ENCODE data around the gene VAC14. TPM values are rescaled to one million over a fixed set of nuclear protein-coding genes. Genes with fewer than 3 reads are reported as not detected.

VAC14 gene
- total and polyA plus RNA-seq, 4 donors: 22.3 to 47.0 (median 39.5) TPM

DNA sequence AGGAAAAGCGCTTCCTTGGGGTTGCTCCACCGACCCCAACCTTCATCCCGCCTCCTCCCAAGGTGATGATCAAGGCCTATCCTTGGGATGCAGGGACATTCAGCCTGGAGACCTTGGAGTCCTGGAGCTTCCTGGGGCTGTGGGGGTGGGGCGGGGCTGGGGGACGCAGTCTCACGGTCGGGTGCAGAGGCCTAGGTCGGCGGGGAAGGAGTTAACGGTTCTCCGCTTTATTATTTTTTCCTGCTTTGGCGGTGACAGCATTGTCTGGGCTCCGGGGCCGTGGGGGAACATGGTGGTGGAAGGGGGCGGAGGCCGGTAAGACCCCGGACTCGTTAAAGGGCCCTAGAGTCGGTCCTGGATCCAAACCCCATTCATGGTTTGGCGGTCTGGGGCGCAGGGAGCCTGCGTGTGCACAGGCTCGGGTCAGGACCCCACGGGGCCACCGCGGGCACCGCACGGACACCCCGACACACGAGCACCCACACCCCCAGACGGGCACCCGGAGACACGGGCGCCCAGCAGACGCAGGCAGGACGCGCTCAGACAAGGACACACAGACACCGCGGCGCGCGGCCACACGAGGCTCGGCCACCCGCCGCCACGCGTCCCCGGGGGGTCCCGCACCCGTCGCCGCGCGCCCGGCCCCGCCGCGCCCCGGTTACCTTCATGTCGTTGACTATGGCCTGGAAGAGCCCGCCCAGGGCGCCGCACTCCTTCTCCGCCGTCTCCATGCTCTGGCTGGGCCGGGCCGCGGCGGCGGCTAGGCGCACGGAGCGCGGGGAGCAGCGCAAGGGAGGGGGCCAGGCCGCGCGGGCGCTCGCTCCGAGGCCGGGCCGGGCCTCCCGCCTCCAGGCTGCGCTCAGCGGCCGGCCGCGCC, 115.7 kb downstream of the VAC14 start:
- DNase-seq (ENCODE audit: low read depth in 4 of 6, low spot score in 6 of 6): peak in 1 of 6 donors; percentile 66
- Histone ChIP-seq H3K9me3 (ENCODE audit: control insufficient read depth, insufficient read depth, low read length) (no peaks in the 10 kb centered on the region), H3K27ac (ENCODE audit: low read depth, low read length) (peak overlapping the region; percentile 97), H3K4me1 (ENCODE audit: control insufficient read depth, insufficient read depth, low read length) (peaks cover 89% of the 10 kb centered on the region), H3K4me3 (ENCODE audit: low read depth, low read length) (peak overlapping the region; percentile 79), H3K27me3 (ENCODE audit: control insufficient read depth, insufficient read depth, low read length) (no peaks in the 10 kb centered on the region), H3K36me3 (ENCODE audit: control insufficient read depth, insufficient read depth, low read length) (peaks cover 70% of the 10 kb centered on the region)
- under 1% methylated on average over 83 of the region's 90 CpGs for whole genome bisulfite sequencing (ENCODE audit: insufficient coverage)

DNA sequence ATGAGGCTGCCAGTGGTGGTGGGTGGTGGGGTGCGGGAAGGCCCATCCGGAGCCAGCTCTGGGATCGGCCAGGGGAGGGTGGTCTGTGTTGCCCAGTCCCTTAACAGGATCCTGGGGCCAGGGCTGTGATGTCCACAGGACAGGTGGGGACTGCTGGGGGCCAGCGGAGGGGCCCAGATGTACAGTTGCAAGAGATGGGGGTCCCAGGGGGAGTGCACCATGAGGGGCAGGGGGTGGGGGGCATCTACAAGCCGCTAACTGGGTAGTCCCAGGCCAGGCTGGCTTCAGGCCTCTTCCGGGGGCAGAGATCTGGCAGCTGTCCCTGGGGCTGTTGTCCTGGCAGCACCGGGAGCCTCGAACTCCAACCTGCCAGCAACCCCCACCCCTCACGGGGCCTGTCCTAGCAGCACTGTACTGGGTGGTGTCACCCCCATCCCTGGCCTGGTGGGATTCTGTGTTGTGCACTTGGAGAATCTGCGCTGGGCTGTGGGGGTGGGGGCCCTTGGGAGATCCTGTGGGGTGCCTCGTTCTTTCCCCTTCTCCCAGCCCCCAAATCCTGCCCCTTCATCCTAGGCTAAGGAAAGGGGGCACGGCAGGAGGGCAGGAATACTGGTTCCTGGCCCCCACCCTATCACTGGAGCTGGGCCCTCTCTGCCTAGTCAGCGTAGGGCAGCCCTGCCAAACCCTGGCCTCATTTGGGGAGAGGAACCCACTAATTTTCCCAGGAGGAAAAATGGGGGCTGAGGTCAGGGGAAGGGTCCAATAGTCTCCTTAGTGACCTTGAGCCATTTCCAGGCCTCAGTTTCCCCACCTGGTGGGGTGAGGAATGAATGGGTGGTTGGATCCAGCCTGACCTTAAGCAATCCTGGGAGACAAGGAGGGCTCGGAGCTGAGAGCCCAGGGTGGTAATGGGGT, 116.6 kb downstream of the VAC14 start:
- Histone ChIP-seq H3K9me3 (ENCODE audit: control insufficient read depth, insufficient read depth, low read length) (no peaks in the 10 kb centered on the region), H3K4me1 (ENCODE audit: control insufficient read depth, insufficient read depth, low read length) (peaks cover 85% of the 10 kb centered on the region), H3K36me3 (ENCODE audit: control insufficient read depth, insufficient read depth, low read length) (peaks cover 70% of the 10 kb centered on the region), H3K4me3 (ENCODE audit: low read depth, low read length) (peak overlapping the region; percentile 79), H3K27ac (ENCODE audit: low read depth, low read length) (peak overlapping the region; percentile 97), H3K27me3 (ENCODE audit: control insufficient read depth, insufficient read depth, low read length) (no peaks in the 10 kb centered on the region)
- DNase-seq (ENCODE audit: low read depth in 4 of 6, low spot score in 6 of 6): peak in 1 of 6 donors; percentile 62
- WGBS (ENCODE audit: insufficient coverage): 30% methylated on average over 7 of the region's 14 CpGs

- H3K27ac ChIP-seq (ENCODE audit: low read depth, low read length): peak overlapping the region; percentile 97
- peak overlapping the region; percentile 79 for H3K4me3 ChIP-seq (ENCODE audit: low read depth, low read length)
- H3K9me3 ChIP-seq (ENCODE audit: control insufficient read depth, insufficient read depth, low read length): no peaks in the 10 kb centered on the region
- no peaks in the 10 kb centered on the region for H3K27me3 ChIP-seq (ENCODE audit: control insufficient read depth, insufficient read depth, low read length)
- DNase-seq (ENCODE audit: low read depth in 4 of 6, low spot score in 6 of 6): no peak
- WGBS (ENCODE audit: insufficient coverage): 68% methylated on average over 13 of the region's 13 CpGs
- peaks cover 73% of the 10 kb centered on the region for H3K36me3 ChIP-seq (ENCODE audit: control insufficient read depth, insufficient read depth, low read length)
- H3K4me1 ChIP-seq (ENCODE audit: control insufficient read depth, insufficient read depth, low read length): peaks cover 78% of the 10 kb centered on the region
Measured at GRCh38 chr16:70683146-70683944, 117.6 kb downstream of the VAC14 start.

DNA sequence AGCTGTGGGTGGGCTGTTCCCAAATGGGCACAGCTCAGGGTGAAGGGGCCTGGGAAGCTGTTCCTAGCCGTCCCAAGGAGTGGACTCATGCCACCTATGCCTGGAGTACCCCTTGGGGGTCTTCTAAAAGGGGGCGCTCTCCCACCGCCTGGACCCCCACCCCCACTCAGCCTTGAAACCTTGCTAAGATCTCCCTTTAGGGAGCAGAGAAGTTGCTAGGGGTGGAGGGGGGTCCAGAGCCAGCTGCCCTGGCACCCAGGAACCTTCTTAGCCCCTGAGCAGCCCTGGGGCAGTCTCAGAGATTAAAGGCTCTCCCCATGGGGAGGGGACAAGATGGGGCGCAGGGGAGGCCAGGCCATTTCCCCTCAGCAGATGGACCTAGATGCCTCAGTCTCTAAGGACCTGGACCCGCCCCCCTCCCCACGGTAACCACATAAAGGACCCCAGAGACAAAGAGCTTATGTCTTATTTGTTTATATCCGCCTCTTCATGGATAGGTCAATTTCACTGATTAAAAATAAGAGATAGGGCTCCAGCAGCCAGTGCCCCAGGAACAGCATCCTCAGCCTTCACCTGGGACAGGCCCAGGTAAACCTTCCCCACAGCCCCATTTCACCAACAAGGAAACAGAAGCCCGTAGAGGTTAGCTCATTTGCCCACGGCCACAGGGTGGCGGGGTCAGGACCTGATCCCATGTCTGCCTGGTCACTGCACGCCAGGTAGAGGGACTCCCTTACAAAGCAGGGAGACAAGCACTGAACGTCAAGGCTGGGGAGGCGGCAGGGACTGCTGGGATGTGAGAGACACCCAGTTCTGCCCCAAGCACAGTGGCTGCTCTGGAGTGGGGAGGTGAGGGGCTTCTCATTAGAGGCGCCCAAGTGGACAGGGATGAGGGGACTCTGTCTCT, 118.5 kb downstream of the VAC14 start:
- 47% methylated on average over 8 of the region's 14 CpGs for WGBS (ENCODE audit: insufficient coverage)
- Histone ChIP-seq H3K9me3 (ENCODE audit: control insufficient read depth, insufficient read depth, low read length) (no peaks in the 10 kb centered on the region), H3K4me3 (ENCODE audit: low read depth, low read length) (peak overlapping the region; percentile 16), H3K36me3 (ENCODE audit: control insufficient read depth, insufficient read depth, low read length) (peaks cover 74% of the 10 kb centered on the region), H3K4me1 (ENCODE audit: control insufficient read depth, insufficient read depth, low read length) (peaks cover 76% of the 10 kb centered on the region), H3K27me3 (ENCODE audit: control insufficient read depth, insufficient read depth, low read length) (no peaks in the 10 kb centered on the region), H3K27ac (ENCODE audit: low read depth, low read length) (peak overlapping the region; percentile 97)
- DNase-seq (ENCODE audit: low read depth in 4 of 6, low spot score in 6 of 6): peak in 1 of 6 donors; percentile 8

- Histone ChIP-seq H3K4me1 (ENCODE audit: control insufficient read depth, insufficient read depth, low read length) (peaks cover 73% of the 10 kb centered on the region), H3K4me3 (ENCODE audit: low read depth, low read length) (peak overlapping the region; percentile 16), H3K36me3 (ENCODE audit: control insufficient read depth, insufficient read depth, low read length) (peaks cover 82% of the 10 kb centered on the region), H3K27me3 (ENCODE audit: control insufficient read depth, insufficient read depth, low read length) (no peaks in the 10 kb centered on the region), H3K9me3 (ENCODE audit: control insufficient read depth, insufficient read depth, low read length) (no peaks in the 10 kb centered on the region), H3K27ac (ENCODE audit: low read depth, low read length) (peak overlapping the region; percentile 97)
- peak in 2 of 6 donors; percentile 78 to 90 for DNase-seq (ENCODE audit: low read depth in 4 of 6, low spot score in 6 of 6)
- 31% methylated on average over 9 of the region's 13 CpGs for WGBS (ENCODE audit: insufficient coverage)
Measured at GRCh38 chr16:70681382-70682238, 119.3 kb downstream of the VAC14 start.

GRCh38 chr16:70680495-70681381, 120.2 kb downstream of the VAC14 start:
- no peaks in the 10 kb centered on the region for H3K27me3 ChIP-seq (ENCODE audit: control insufficient read depth, insufficient read depth, low read length)
- H3K4me1 ChIP-seq (ENCODE audit: control insufficient read depth, insufficient read depth, low read length): peaks cover 75% of the 10 kb centered on the region
- WGBS (ENCODE audit: insufficient coverage): 52% methylated on average over 16 of the region's 18 CpGs
- peak overlapping the region; percentile 97 for H3K27ac ChIP-seq (ENCODE audit: low read depth, low read length)
- no peaks in the 10 kb centered on the region for H3K9me3 ChIP-seq (ENCODE audit: control insufficient read depth, insufficient read depth, low read length)
- DNase-seq (ENCODE audit: low read depth in 4 of 6, low spot score in 6 of 6): no peak
- H3K36me3 ChIP-seq (ENCODE audit: control insufficient read depth, insufficient read depth, low read length): peaks cover 91% of the 10 kb centered on the region
- peak overlapping the region; percentile 16 for H3K4me3 ChIP-seq (ENCODE audit: low read depth, low read length)

- Histone ChIP-seq H3K4me1 (ENCODE audit: control insufficient read depth, insufficient read depth, low read length) (peaks cover 74% of the 10 kb centered on the region), H3K9me3 (ENCODE audit: control insufficient read depth, insufficient read depth, low read length) (no peaks in the 10 kb centered on the region), H3K4me3 (ENCODE audit: low read depth, low read length) (no peak overlapping the region), H3K36me3 (ENCODE audit: control insufficient read depth, insufficient read depth, low read length) (peaks cover 99% of the 10 kb centered on the region), H3K27me3 (ENCODE audit: control insufficient read depth, insufficient read depth, low read length) (no peaks in the 10 kb centered on the region), H3K27ac (ENCODE audit: low read depth, low read length) (peak overlapping the region; percentile 97)
- peak in 2 of 6 donors; percentile 34 to 46 for DNase-seq (ENCODE audit: low read depth in 4 of 6, low spot score in 6 of 6)
- 44% methylated on average over 65 of the region's 80 CpGs for WGBS (ENCODE audit: insufficient coverage)
Measured at GRCh38 chr16:70679671-70680494, 121.1 kb downstream of the VAC14 start.

Data from spinal cord (tissue), 10 donors.